GM19099 (cell line): ENCODE measurements around the gene NOG.

Experiments used
- POLR2A ChIP-seq: IDR thresholded peaks from 3 replicates; pipeline ENCODE4 v1.6.1; 2011; ENCODE audit warnings: low read depth; ENCODE audit not compliant: insufficient read length; ENCODE audit errors: extremely low read depth

The NOG gene

DNA sequence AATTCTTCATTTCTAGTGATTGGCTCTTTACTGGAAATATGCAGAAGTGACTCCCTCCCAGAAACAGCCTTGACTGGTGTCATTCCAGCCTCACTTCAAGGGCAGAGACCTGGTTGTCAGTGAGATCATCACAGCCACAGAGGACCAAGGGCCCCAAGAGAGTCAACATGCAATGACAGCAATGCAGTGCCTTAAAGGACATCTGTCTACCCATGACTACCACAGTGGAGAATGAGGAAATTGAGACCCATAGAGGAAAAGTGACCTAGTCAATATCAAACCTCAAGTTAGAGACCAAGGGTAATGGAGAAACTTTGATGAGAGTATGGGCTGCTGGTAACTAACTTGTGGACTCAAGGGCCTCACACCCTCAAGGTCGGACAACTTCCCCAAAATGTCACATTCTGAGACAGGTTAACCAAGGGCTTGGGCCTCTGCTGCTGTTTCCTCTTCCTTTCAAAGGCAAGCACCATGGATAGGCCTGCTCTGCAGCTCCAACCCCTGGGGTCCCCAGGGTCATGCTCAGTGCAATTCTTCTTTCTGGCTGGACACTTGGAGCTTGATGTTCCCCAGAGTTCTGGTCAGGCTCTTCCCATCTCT lies 11.3 kb downstream of the NOG start:
- TF ChIP-seq POLR2A, result no peak

DNA sequence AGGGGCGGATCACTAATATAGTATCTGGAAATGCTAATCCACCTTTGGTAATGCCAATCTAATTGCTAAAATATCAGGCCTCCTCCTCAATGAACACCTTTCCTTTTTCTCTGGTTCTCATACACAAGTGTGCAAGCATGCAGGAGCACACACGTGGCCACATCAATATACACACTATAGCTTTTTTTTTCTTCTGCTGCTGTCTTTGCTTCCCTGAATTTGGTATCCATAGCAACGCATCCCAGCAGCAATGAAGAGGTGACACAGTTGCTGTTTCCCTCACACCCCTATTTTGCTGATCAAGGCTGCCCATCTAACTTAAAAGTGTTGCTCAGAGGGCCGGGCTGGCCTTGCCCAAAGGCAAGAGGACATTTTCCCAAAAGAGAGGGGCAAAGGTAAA lies 15.4 kb downstream of the NOG start:
- no peak for TF ChIP-seq POLR2A

DNA sequence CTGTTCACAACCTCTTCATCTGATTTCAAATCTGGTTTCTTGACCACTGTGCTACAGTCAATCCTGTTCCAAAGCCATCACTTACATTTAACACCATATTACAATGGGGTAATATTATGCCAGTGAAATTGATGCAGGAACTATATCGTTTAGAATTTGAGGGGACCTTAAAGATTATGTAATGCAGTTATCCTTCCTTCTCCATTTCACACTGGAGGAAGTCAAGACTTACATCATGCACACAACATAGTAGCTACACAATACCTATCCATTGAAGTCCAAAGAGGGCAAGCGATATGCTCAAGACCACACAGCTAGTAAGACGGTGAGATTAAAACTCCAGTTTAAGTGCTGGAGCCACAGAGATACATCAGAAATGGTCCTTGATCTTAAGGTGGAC lies 16.8 kb downstream of the NOG start:
- TF ChIP-seq POLR2A, result no peak

DNA sequence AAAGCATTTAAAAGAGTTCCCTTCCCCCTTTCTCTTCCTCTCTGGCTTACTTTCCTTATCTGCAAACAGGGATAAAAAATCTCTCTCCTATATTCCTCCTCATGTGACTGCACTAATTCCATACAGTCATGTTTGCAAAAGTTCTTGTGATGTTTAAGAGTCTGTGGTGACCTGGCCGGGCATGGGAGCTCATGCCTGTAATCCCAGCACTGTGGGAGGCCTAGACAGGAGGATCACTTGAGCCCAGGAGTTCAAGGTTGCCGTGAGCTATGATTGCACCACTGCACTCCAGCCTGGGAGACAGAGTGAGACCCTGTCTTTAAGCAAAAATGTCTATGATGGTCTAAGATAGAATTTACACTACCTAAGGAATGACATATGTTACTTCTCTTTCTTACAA lies 19.6 kb downstream of the NOG start:
- no peak for TF ChIP-seq POLR2A

DNA sequence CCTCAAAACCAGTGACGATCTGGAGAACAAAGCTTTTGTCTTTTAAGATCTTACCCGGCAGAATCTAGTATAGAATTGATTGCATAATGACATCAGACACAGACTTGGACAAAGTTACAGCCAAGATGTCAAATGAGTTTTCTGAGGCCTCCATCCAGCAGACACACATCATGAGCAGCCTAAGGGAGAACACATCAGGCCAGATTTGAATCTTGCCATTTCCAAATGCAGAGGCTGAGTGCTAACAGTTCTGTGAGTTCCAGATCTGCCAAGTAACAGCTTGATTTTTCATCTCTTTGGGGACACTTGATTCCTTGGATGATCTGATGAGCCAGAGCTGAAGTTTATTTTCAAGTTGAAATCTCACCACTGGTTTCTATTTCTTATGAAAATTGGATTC lies 21.0 kb downstream of the NOG start:
- TF ChIP-seq POLR2A, result no peak

DNA sequence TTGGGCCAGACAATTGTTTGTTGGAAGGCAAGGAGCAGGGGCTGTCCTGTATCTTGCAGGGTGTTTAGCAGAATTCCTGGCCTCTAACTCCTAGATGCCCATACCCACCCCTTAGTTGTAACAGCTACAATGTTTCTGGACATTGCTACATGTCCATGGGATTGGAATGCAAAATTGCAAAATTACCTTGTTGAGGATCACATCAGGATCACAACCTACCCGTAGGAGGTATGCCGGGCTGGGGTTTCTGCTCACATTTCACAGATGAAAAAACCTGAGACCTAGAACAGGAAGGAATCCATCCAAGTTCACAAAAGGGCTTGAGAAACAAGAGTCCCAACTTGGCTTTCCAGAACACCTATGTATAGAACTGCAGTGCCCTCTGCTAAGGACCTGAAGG lies 22.7 kb downstream of the NOG start:
- TF ChIP-seq POLR2A, result no peak

DNA sequence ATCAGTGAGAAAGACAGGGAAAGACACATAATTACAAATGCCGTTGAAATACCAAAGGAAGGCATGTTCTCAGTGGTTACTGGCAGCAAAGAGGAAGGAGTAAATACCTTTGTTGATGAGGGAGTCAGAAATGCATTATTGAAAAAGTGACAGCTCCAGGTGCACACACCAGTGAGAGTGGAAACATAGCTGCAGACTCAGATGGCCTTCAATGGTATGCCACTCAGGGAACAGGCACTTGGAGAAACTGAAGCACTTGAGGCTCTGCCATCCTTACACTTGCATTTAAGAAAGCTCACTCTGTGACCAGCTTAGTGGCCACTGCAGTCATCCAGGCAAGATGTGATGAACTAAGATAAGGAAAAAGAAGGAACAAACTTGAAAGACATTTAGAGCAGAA lies 29.9 kb downstream of the NOG start:
- TF ChIP-seq POLR2A, result no peak

DNA sequence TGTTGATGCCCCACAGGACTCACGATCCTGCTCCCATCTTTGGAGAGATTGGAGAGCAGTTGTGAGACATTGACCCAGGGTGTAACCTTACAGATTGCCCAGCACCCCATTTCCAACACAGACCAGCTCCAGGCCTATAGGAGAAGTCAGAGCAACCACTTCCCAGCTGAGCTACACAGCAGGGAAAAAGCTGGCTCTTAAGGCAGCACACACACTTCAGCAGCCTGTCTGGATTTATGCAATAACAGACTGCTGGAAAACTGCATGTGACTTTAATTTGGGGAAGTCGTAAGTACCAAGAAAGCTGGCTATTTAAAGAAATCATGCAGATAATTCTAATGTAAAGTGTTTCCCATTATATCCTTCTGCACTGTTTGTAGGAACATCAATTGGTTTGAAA lies 30.8 kb downstream of the NOG start:
- TF ChIP-seq POLR2A, result no peak

DNA sequence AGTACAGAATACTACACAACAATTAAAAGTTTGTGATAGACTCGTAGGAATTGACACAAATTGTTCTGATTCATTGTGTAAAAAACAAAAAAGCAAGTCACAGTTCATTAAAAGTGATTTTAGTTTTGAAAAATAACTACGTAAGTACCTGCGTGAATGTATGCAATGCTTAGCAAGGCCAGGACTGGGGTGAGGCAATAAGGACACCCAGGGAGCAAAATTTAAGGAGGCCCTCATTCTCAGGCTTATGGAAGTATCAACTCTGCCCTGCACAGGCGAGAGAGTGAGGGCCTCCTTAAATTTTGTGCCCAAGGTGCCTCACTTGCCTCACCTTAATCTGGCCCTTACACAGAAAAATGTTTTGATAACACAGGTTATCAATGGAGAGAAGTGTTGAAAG lies 31.4 kb downstream of the NOG start:
- no peak for TF ChIP-seq POLR2A

DNA sequence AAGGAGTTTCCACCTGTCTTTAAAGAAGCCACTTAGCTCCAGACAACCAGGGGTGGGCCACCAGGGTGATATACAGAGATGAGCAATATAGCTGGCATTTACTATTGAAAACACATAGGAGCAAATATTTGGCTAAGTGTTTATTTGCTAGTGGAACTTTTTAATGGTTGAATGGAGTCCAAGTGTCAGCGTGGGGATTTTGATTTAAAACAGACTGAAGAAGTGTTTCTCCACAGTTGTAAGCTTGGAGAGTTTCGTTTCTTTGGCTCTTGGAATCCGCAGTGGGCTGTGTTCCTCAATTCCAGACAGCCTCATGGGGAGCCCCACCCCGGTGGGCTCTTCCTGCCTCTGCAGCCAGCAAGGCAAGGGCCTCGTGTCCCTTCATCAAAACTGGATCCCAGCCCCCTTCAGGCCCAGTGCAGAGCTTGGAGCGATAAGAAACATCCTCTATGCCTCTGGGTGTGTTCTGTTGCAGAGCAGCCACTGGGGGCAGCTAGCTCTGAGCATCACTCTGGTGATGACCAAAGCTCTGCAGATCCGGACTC lies 36.1 kb downstream of the NOG start:
- no peak for TF ChIP-seq POLR2A

DNA sequence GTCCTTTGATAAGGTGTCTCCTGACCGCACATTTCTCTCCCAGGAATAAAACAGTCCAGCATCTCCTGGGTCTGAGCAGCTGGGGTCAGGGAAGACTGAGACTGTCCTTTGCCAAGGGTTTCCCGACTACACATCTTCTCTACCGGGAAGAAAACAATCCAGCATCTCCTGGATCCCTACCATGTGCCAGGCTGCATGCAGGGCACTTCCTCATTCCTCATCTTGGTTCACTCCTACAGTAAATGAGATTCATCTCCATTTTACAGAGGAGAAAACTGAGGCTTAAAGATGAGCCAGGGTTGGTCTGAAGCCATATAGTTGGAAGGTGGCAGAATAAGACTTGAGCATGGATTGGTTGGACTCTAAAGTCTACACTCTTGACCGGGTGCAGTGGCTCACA lies 36.7 kb downstream of the NOG start:
- TF ChIP-seq POLR2A, result no peak

DNA sequence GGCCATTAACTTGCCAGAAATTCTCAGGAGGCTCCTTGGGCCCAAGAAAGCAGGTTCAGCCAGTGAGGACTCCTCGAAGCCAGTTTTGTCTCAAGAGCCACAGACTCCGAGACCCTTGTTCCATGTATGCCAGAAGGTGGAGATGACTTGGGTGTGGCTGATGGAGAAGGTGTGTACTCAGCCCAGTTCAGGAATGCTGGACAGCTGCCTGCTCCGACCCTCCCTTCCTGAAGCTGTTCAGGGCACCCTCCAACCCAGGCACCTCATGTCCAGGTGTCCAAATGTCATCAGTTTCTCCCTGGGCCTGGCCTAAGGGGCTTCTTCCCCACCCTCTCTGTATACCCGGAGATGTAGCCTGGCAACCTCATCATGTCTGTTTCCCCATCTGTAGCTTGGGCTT lies 40.2 kb downstream of the NOG start:
- TF ChIP-seq POLR2A, result no peak

DNA sequence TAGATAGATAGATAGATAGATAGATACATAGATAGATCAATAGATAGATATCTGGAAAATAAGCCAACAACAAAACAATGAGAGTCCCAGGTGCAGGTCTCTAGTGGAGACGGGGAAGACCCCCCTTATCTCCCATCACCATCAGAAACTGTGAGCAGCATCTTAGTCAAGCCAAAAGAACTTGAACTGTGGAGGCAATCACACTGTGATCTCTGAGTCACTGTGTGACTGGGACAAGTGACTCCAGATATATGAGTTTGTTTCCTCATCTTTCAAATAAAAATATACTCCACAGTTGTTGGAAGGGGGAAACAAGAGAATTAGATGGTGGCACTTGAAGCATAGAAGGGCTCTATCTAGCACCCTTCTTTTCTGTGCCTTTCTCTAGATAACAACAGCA lies 42.1 kb downstream of the NOG start:
- no peak for TF ChIP-seq POLR2A

DNA sequence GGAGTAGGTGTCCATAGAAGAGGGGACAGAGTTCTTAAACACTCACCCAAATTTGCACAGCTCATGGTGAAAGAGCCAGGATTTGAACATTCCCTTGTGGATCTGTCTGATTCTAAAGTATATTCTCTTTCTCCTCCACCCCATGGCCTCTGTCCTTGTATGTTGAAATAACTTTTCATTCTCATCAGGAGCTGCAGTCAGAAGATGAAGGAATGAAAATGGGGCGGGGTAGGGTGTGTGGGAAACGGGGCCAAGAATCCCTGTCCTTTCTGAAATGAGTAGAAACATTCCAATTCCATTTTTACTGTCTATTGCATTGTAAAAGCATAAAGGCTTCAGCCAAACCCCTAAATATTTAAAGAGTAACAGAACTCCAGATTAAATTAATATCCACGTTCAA lies 42.8 kb downstream of the NOG start:
- TF ChIP-seq POLR2A, result no peak

DNA sequence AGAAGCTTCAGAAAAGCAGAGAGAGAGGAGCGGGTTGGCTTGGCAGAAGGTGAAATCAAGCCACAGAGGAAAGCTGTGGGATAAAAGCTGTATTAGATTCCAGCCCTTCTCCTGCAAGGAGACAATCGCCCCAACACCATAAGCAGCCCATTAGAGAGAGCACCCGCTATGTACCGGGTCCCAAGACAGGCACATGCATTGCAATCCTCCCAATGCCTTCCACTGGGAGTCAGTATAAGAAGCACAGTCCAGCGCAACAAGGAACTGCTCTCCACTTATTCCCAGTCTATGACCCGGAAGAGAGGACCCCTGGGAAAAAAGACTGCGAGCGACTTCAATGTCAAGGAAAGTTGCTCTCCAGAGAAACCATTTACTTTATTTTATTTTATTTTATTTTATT lies 43.8 kb downstream of the NOG start:
- no peak for TF ChIP-seq POLR2A

DNA sequence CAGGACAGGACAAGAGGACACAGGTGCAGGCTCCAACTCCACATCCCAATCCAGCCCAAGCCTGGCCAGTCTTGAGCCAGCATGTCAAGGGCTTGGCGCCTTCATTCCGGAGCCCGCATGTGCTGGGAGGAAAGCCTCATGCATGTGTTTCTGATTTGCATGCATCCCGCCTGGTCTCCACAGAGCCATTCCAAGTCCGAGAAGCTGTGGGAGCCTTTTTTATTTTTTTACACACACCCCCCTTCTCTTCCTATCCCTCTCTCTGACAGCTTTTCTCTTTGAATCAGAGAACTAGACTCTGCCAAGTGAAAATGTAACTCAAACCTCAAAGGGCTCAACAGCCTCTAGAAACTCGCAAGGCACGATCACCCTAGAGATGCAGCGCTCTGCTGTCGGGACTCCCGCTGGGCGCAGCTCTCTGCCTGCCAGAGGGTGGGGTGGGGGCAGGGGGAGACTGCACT lies 45.1 kb downstream of the NOG start:
- no peak for TF ChIP-seq POLR2A

DNA sequence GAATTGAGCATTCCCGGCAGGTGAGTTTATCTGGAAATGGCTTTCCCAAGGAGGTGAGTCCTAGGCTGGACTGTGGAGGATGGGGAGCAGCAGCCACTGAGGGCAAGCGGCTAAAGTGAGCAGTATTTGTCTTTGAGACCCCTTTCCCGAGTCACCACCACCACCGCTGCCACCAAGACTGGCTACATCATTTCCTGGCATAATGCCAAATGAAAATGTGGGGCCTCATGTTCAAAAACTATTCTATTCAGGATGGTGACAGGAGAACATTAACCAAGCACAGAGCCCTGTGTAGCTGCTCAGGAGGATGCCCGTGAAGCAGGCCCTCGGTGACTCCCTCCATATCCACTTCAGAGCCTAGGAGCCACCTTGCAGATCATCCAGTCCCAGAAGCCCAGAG lies 46.0 kb downstream of the NOG start:
- no peak for TF ChIP-seq POLR2A
